MCF 10A (cell line): ENCODE results near the gene STK11IP. TPM values are rescaled to one million over a fixed set of nuclear protein-coding genes. Genes with fewer than 3 reads are reported as not detected.

ENCODE experiments used
- BruUV-seq: library from RNA; stranded (reverse); fragments of 400-500 nt; replicated peaks from 2 replicates; lab custom pipeline; 2021; lab: Mats Ljungman, UMichigan
- CTCF ChIA-PET: fragments of 300-600 bp; sonication (Branson Sonifier 250); formaldehyde crosslinking; extraction: SDS; loops from one replicate; lab custom pipeline; 2021; ENCODE audit warnings: antibody characterized with exemption, inconsistent platforms; lab: Yijun Ruan, JAX
- POLR2A ChIA-PET: fragments of 300-600, 350-650 bp; sonication (Branson Sonifier 250); formaldehyde crosslinking; extraction: SDS; loops from one replicate; lab custom pipeline; 2020; ENCODE audit warnings: antibody characterized with exemption, inconsistent platforms; lab: Yijun Ruan, JAX
- DNase-seq: peaks from one replicate; pipeline ENCODE4 v3.0.0-alpha.2; 2018; ENCODE audit not compliant: unreplicated experiment
- H3K27ac Mint-ChIP-seq: one replicate; pipeline ENCODE4 v1.8.0; 2022; ENCODE audit warnings: mild to moderate bottlenecking, low read depth, mixed read lengths; ENCODE audit not compliant: unreplicated experiment
- H3K27me3 Mint-ChIP-seq: one replicate; pipeline ENCODE4 v1.8.0; 2022; ENCODE audit warnings: mixed read lengths; ENCODE audit not compliant: insufficient read depth, unreplicated experiment
- H3K36me3 Mint-ChIP-seq: one replicate; pipeline ENCODE4 v1.8.0; 2022; ENCODE audit warnings: mild to moderate bottlenecking, moderate library complexity, mixed read lengths; ENCODE audit not compliant: insufficient read depth, unreplicated experiment
- H3K4me1 Mint-ChIP-seq: one replicate; pipeline ENCODE4 v1.8.0; 2022; ENCODE audit warnings: mixed read lengths; ENCODE audit not compliant: insufficient read depth, unreplicated experiment
- H3K4me3 Mint-ChIP-seq: one replicate; pipeline ENCODE4 v1.8.0; 2022; ENCODE audit warnings: mild to moderate bottlenecking, moderate library complexity, mixed read lengths; ENCODE audit not compliant: unreplicated experiment
- H3K9me3 Mint-ChIP-seq: one replicate; pipeline ENCODE4 v1.8.0; 2022; ENCODE audit warnings: mixed read lengths; ENCODE audit not compliant: unreplicated experiment
- CTCF ChIP-seq: fragments of 200-600 bp; IDR thresholded peaks from one replicate; pipeline ENCODE4 v1.8.0; 2022; ENCODE audit warnings: antibody characterized with exemption, mild to moderate bottlenecking; ENCODE audit not compliant: unreplicated experiment
- intact Hi-C: fragments of 100-400 bp; cut with micrococcal nuclease; formaldehyde crosslinking; loops from 2 replicates; pipeline ENCODE4 v1.14.1; 2022
- total RNA-seq: library from RNA; stranded (reverse); gene quantifications from 2 replicates; pipeline ENCODE4 v1.2.3, GENCODE V29; 2022

STK11IP gene
- total RNA-seq, 1 experiment from 2014 or later = 26.5 TPM

GRCh38 chr2:219611866-219612576 is 14.4 kb downstream of the STK11IP start:
- BruUV-seq = no TSS peak
- Mint-ChIP-seq H3K9me3 (no peaks in the 10 kb centered on the region), H3K4me1 (no peaks in the 10 kb centered on the region), H3K27ac (no peak overlapping the region), H3K4me3 (no peak overlapping the region), H3K36me3 (peaks cover 14% of the 10 kb centered on the region), H3K27me3 (no peaks in the 10 kb centered on the region)
- TF ChIP-seq CTCF = no peak
- intact Hi-C loops = no loop called here
- ChIA-PET POLR2A (interaction anchor here (0.5 kb wide), 1 partner anchor 24 kb away, joined by 3 read pairs; no protein-coding TSS in a partner anchor), CTCF (interaction anchor here (0.5 to 1.0 kb wide), 4 partner anchors 10 to 275 kb away, joined by 3 to 6 read pairs (median 4); no protein-coding TSS in a partner anchor)
- no peak for DNase-seq

- no TSS peak for BruUV-seq
- TF ChIP-seq CTCF = no peak
- Mint-ChIP-seq H3K9me3 (no peaks in the 10 kb centered on the region), H3K4me1 (no peaks in the 10 kb centered on the region), H3K27me3 (no peaks in the 10 kb centered on the region), H3K27ac (no peak overlapping the region), H3K4me3 (no peak overlapping the region), H3K36me3 (peaks cover 7% of the 10 kb centered on the region)
- no peak for DNase-seq
- intact Hi-C loops = no loop called here
- ChIA-PET POLR2A (interaction anchor here (0.5 kb wide), 1 partner anchor 23 kb away, joined by 3 read pairs; no protein-coding TSS in a partner anchor), CTCF (interaction anchor here (0.6 to 1.0 kb wide), 2 partner anchors 50 to 53 kb away, joined by 3 to 4 read pairs; no protein-coding TSS in a partner anchor)
These were observed 15.1 kb downstream of the STK11IP start for GRCh38 chr2:219612577-219613286.

GRCh38 chr2:219613461-219614070 is 15.9 kb downstream of the STK11IP start:
- ChIA-PET POLR2A (no interaction called here), CTCF (no interaction called here)
- H3K4me1 Mint-ChIP-seq = no peaks in the 10 kb centered on the region
- BruUV-seq = no TSS peak
- H3K27ac Mint-ChIP-seq = no peak overlapping the region
- intact Hi-C loops = no loop called here
- no peak for TF ChIP-seq CTCF
- H3K36me3 Mint-ChIP-seq = peaks cover 5% of the 10 kb centered on the region
- no peak for DNase-seq
- no peak overlapping the region for H3K4me3 Mint-ChIP-seq
- no peaks in the 10 kb centered on the region for H3K27me3 Mint-ChIP-seq
- H3K9me3 Mint-ChIP-seq = no peaks in the 10 kb centered on the region
